Measurements from ENCODE around the gene NNAT. TPM values are rescaled to one million over a fixed set of nuclear protein-coding genes. Genes with fewer than 3 reads are reported as not detected.

NNAT gene, protein sequence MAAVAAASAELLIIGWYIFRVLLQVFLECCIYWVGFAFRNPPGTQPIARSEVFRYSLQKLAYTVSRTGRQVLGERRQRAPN
- 0.26 and 0.47 TPM in 2 replicates for total RNA-seq

GRCh38 chr20:37521061-37521771 is at the start of gene NNAT:
Gene NNAT, plus strand, starts transcription at chr20:37521250. Its CDS starts 82 bp downstream, at chr20:37521332.

DNA sequence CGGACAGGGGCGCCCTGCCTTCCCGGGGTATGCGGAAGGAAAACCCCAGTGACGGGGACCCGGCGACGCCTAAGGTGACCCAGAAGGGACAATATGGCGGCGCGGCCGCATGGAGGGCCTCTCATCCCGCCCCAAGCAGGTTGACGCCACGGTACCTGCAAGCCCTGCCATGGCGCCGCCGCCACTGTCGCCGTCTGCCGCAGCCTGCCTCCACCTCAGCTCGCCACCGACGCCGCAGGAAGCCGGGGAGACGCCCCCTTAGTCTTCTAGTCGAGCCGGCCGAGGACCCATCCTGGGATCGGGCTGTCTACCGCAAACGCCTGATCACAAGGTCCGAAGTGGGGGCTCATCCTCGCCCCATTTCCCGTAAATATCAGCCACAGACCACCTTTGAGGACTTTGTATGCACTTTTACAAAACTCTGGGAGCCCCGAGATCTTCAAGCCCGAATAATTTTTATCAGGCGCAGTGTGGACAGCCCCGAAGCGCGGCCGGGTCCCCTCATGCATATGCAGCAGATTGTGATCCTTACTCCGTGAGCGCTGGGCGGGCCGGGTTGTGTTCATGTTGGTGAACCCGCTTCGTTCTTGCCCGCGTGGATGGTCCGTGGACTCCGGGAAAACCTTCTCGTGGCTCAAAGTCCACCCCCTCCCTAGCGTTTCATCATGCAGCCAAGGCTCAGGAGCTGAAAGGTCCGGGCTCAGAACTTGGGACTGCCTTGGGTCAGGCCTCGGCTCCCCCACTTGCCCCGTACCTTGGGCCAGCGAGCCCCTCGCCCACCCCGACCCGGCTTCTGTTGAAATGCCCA is 6.8 kb downstream of the NNAT start, which contains the start of gene BLCAP:
Gene BLCAP (minus strand): TSS at position 239 of the 808 bp plus-strand sequence. CDS start 8,702 bp downstream, outside the sequence.

Other genes with a start within 250 kb of the NNAT start
- 17.0 and 18.3 TPM in 2 replicates for gene MANBAL, start 231.6 kb upstream of the NNAT start, total RNA-seq
- gene SRC, start 175.1 kb upstream of the NNAT start, total RNA-seq, result 10.6 and 16.3 TPM in 2 replicates
- gene BLCAP, start 6.6 kb downstream of the NNAT start, total RNA-seq, result 22.7 and 33.7 TPM in 2 replicates
- gene CTNNBL1, start 172.8 kb downstream of the NNAT start, total RNA-seq, result 29.5 and 30.7 TPM in 2 replicates